Measurements from ENCODE around the gene P2RY2.
A peak's percentile ranks its signal among the peaks of the same experiment; 100 is the strongest.
"Not testable (repeated sequence)": the region's sequence is repeated elsewhere in the genome, so short reads cannot be mapped to it uniquely, and the experiment has no call there.

P2RY2 gene

GRCh38 chr11:73226297-73227006 lies 8.4 kb downstream of the P2RY2 start:
- Mint-ChIP-seq H3K27me3 (peaks cover 36% of the 10 kb centered on the region), H3K4me1 (peaks cover 6% of the 10 kb centered on the region), H3K27ac (no peak overlapping the region), H3K9me3 (no peaks in the 10 kb centered on the region), H3K4me3 (no peak overlapping the region)
- ATAC-seq (no peak), DNase-seq (no peak)

- Mint-ChIP-seq H3K27me3 (peaks cover 36% of the 10 kb centered on the region), H3K4me3 (no peak overlapping the region), H3K4me1 (peaks cover 6% of the 10 kb centered on the region), H3K9me3 (no peaks in the 10 kb centered on the region), H3K27ac (no peak overlapping the region)
- ATAC-seq (no peak), DNase-seq (no peak)
Measured at GRCh38 chr11:73227571-73228211, 9.6 kb downstream of the P2RY2 start.

GRCh38 chr11:73228268-73229134 lies 10.4 kb downstream of the P2RY2 start:
- Mint-ChIP-seq H3K27ac (no peak overlapping the region), H3K4me1 (peaks cover 6% of the 10 kb centered on the region), H3K9me3 (no peaks in the 10 kb centered on the region), H3K27me3 (peaks cover 30% of the 10 kb centered on the region), H3K4me3 (no peak overlapping the region)
- DNase-seq (no peak), ATAC-seq (no peak)

- Mint-ChIP-seq H3K9me3 (no peaks in the 10 kb centered on the region), H3K27me3 (peaks cover 25% of the 10 kb centered on the region), H3K4me3 (no peak overlapping the region), H3K4me1 (peaks cover 5% of the 10 kb centered on the region), H3K27ac (no peak overlapping the region)
- DNase-seq (no peak), ATAC-seq (no peak)
Measured at GRCh38 chr11:73229321-73229895, 11.3 kb downstream of the P2RY2 start.

GRCh38 chr11:73229896-73230875 lies 12.1 kb downstream of the P2RY2 start:
- no peaks in the 10 kb centered on the region for H3K4me1 Mint-ChIP-seq
- H3K9me3 Mint-ChIP-seq: no peaks in the 10 kb centered on the region
- H3K27me3 Mint-ChIP-seq: peaks cover 18% of the 10 kb centered on the region
- H3K27ac Mint-ChIP-seq: no peak overlapping the region
- no peak overlapping the region for H3K4me3 Mint-ChIP-seq
- peak in 1 of 2 donors; percentile 2 for DNase-seq
- no peak for ATAC-seq

GRCh38 chr11:73230931-73231330 lies 12.8 kb downstream of the P2RY2 start:
- Mint-ChIP-seq H3K27ac (no peak overlapping the region), H3K27me3 (peaks cover 10% of the 10 kb centered on the region), H3K4me1 (no peaks in the 10 kb centered on the region), H3K4me3 (no peak overlapping the region), H3K9me3 (no peaks in the 10 kb centered on the region)
- no peak for ATAC-seq
- peak in 1 of 2 donors; percentile 2 for DNase-seq

GRCh38 chr11:73232487-73232886 lies 14.4 kb downstream of the P2RY2 start:
- not testable (repeated sequence) for H3K9me3 Mint-ChIP-seq, DNase-seq, H3K4me1 Mint-ChIP-seq, ATAC-seq, H3K27ac Mint-ChIP-seq, H3K4me3 Mint-ChIP-seq, H3K27me3 Mint-ChIP-seq

- H3K4me3 Mint-ChIP-seq: no peak overlapping the region
- DNase-seq (no peak), ATAC-seq (no peak)
- no peaks in the 10 kb centered on the region for H3K9me3 Mint-ChIP-seq
- peaks cover 6% of the 10 kb centered on the region for H3K4me1 Mint-ChIP-seq
- H3K27ac Mint-ChIP-seq: no peak overlapping the region
- peaks cover 9% of the 10 kb centered on the region for H3K27me3 Mint-ChIP-seq
Measured at GRCh38 chr11:73233211-73233610, 15.1 kb downstream of the P2RY2 start.

GRCh38 chr11:73233692-73234470 lies 15.8 kb downstream of the P2RY2 start:
- Mint-ChIP-seq H3K9me3 (no peaks in the 10 kb centered on the region), H3K27me3 (peaks cover 6% of the 10 kb centered on the region), H3K27ac (no peak overlapping the region), H3K4me1 (peaks cover 6% of the 10 kb centered on the region), H3K4me3 (no peak overlapping the region)
- ATAC-seq (no peak), DNase-seq (no peak)

- no peak overlapping the region for H3K27ac Mint-ChIP-seq
- peak; percentile 46 for ATAC-seq
Measured at GRCh38 chr11:73234471-73235181, 16.5 kb downstream of the P2RY2 start.

GRCh38 chr11:73235236-73235786 lies 17.2 kb downstream of the P2RY2 start:
- DNase-seq (no peak), ATAC-seq (no peak)
- H3K27ac Mint-ChIP-seq: no peak overlapping the region
- peaks cover 6% of the 10 kb centered on the region for H3K4me1 Mint-ChIP-seq
- H3K27me3 Mint-ChIP-seq: no peaks in the 10 kb centered on the region
- no peak overlapping the region for H3K4me3 Mint-ChIP-seq
- no peaks in the 10 kb centered on the region for H3K9me3 Mint-ChIP-seq

More at GRCh38 chr11:73234471-73235181, 16.5 kb downstream of the P2RY2 start:
- H3K9me3 Mint-ChIP-seq: no peaks in the 10 kb centered on the region
- no peak overlapping the region for H3K4me3 Mint-ChIP-seq
- no peaks in the 10 kb centered on the region for H3K27me3 Mint-ChIP-seq
- peaks cover 6% of the 10 kb centered on the region for H3K4me1 Mint-ChIP-seq
- no peak for DNase-seq

- Mint-ChIP-seq H3K9me3 (no peaks in the 10 kb centered on the region), H3K4me1 (peaks cover 6% of the 10 kb centered on the region), H3K4me3 (no peak overlapping the region), H3K27me3 (peaks cover 3% of the 10 kb centered on the region), H3K27ac (no peak overlapping the region)
- DNase-seq (no peak), ATAC-seq (no peak)
Measured at GRCh38 chr11:73236205-73236765, 18.2 kb downstream of the P2RY2 start.

GRCh38 chr11:73236854-73237253 lies 18.8 kb downstream of the P2RY2 start:
- DNase-seq (peak in 1 of 2 donors; percentile 47), ATAC-seq (peak; percentile 70)
- Mint-ChIP-seq H3K4me1 (peaks cover 6% of the 10 kb centered on the region), H3K4me3 (no peak overlapping the region), H3K9me3 (no peaks in the 10 kb centered on the region), H3K27ac (no peak overlapping the region), H3K27me3 (peaks cover 8% of the 10 kb centered on the region)
